ENCODE results near the gene PITPNM3.

GRCh38 chr17:6534846-6535514 is 21.4 kb downstream of the PITPNM3 start:
- TF ChIP-seq CTCF (IDR thresholded peaks at IDR 0.05) (no peak), POLR2A (IDR thresholded peaks at IDR 0.05) (no peak)
